Kidney (tissue), 14 donors: Measurements from ENCODE around the gene EFCAB11. TPM values are rescaled to one million over a fixed set of nuclear protein-coding genes. Genes with fewer than 3 reads are reported as not detected.

Experiments
- DNase-seq, 5 donors: peaks; one replicate each; pipeline ENCODE4 v3.0.0-alpha.2; 2013 to 2020
- FAIRE-seq: peaks from 2 replicates; lab custom pipeline; 2012; peaks lifted over from hg19 to GRCh38; lab: Jason Lieb, UNC
- H3K27ac ChIP-seq, 2 donors: one replicate each; pipeline ENCODE4 v1.7.0; 2013; ENCODE audit warnings: low read depth in 2 of 2, low read length in 2 of 2, inconsistent platforms in 1 of 2
- H3K27me3 ChIP-seq: one replicate; pipeline ENCODE4 v1.7.1; 2013; ENCODE audit warnings: low read length, inconsistent platforms; ENCODE audit not compliant: control insufficient read depth, insufficient read depth
- H3K36me3 ChIP-seq, 3 donors: one replicate each; pipeline versions ENCODE4 v1.7.0 to v1.7.1; 2013; ENCODE audit warnings: low read length in 3 of 3, control low read depth in 1 of 3, inconsistent platforms in 1 of 3; ENCODE audit not compliant: insufficient read depth in 3 of 3, control insufficient read depth in 2 of 3
- H3K4me1 ChIP-seq, 3 donors: one replicate each; pipeline versions ENCODE4 v1.7.0 to v1.7.1; 2013; ENCODE audit warnings: low read length in 3 of 3, inconsistent platforms in 1 of 3, low read depth in 1 of 3; ENCODE audit not compliant: control insufficient read depth in 2 of 3, insufficient read depth in 2 of 3
- H3K4me3 ChIP-seq, 3 donors: one replicate each; pipeline versions ENCODE4 v1.7.0 to v1.8.1; 2013; ENCODE audit warnings: low read length in 3 of 3, control low read depth in 1 of 3, inconsistent platforms in 1 of 3
- H3K9ac ChIP-seq, 3 donors: one replicate each; pipeline versions ENCODE4 v1.7.0 to v1.7.1; 2013; ENCODE audit warnings: low read length in 3 of 3, control low read depth in 1 of 3, inconsistent platforms in 1 of 3
- H3K9me3 ChIP-seq, 3 donors: one replicate each; pipeline versions ENCODE4 v1.7.0 to v1.7.1; 2013; ENCODE audit warnings: low read length in 3 of 3, control low read depth in 1 of 3, inconsistent platforms in 1 of 3; ENCODE audit not compliant: control insufficient read depth in 2 of 3, insufficient read depth in 1 of 3
- CTCF ChIP-seq: IDR thresholded peaks from 3 replicates; pipeline ENCODE4 v1.5.1; 2012; ENCODE audit warnings: mild to moderate bottlenecking, moderate library complexity, borderline replicate concordance; ENCODE audit not compliant: insufficient read depth; ENCODE audit errors: extremely low read depth
- intact Hi-C: fragments of 100-400 bp; cut with DNase I; formaldehyde crosslinking; loops from one replicate; pipeline ENCODE4 v1.11.1; 2022
- polyA plus RNA-seq: library from polyadenylated mRNA; stranded (reverse); fragments of 350-450 nt; fragmentation: Illumina TruSeq; extraction: RNeasy Lipid Tissue Mini Kit (QIAGEN cat#74804); gene quantifications from one replicate; pipeline ENCODE4 v1.2.3, GENCODE V29; 2014; ENCODE audit warnings: low read depth, low replicate concordance; ENCODE audit not compliant: insufficient read depth
- total RNA-seq: library from RNA; stranded (reverse); fragmentation: NEBNext Ultra II Directional; extraction: Animal tissue kit (Norgen Biotek cat#: 25700); gene quantifications from one replicate; pipeline ENCODE4 v1.2.1, GENCODE V29; 2021
- donor health status: control.
- donor health status: control.
- donor health status: control.
- donor health status: control.
- donor health status: control.
- donor health status: DM: yes; HTN: yes; CAD: no.
- donor health status: Normal renal cell carcinoma (clear cell type).

The EFCAB11 gene
- total and polyA plus RNA-seq, 2 donors from 2014 or later, result 8.4 to 8.9 TPM

DNA sequence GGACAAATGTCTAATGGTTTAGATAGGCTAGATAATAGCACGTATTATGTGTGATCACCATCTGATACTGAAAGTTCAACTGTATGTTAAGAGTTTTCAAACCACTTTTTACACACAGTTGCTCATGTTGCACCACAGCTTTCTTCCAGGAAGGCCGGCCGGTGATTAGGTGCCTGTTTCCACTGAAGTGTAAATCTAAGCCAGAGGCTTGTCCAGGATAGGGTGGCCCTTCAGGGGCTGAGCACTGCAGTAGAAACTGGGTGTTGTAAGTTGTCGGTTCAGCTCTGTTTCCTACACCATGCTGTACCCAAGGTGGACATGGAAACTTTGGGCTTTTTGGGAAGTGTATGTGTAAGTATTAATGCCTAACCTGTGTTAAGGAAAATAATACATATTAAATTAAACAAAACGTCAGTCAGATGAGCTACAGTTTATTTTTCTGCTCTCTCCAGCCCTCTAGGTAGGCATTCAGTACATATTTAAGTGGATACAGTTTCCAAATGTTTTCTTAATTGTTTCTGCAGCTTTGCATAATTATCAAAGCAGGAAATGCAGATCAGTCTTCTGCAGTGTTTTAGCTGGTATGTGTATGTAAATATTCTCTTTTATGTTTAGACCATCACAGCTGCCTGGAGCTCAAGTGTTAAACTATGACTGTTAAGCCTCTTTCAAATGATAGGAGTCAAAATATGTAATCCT, 32.1 kb upstream of the EFCAB11 start:
- TF ChIP-seq CTCF, result no peak
- intact Hi-C loops, result no loop called here
- H3K9ac ChIP-seq, result no peak overlapping the region
- H3K36me3 ChIP-seq, result peaks cover 6 to 16% (median 7%) of the 10 kb centered on the region in 3 donors
- H3K27ac ChIP-seq, result no peak overlapping the region
- H3K27me3 ChIP-seq, result no peaks in the 10 kb centered on the region
- FAIRE-seq (no peak), DNase-seq (no peak)
- no peaks in the 10 kb centered on the region for H3K4me1 ChIP-seq
- no peak overlapping the region for H3K4me3 ChIP-seq
- H3K9me3 ChIP-seq, result no peaks in the 10 kb centered on the region

GRCh38 chr14:89983375-89983774, 28.8 kb upstream of the EFCAB11 start:
- H3K36me3 ChIP-seq, result peaks cover 6 to 16% (median 13%) of the 10 kb centered on the region in 3 donors
- no peak for FAIRE-seq
- H3K9me3 ChIP-seq, result no peaks in the 10 kb centered on the region
- H3K27ac ChIP-seq, result no peak overlapping the region
- intact Hi-C loops, result no loop called here
- H3K4me1 ChIP-seq, result no peaks in the 10 kb centered on the region
- no peak overlapping the region for H3K4me3 ChIP-seq
- DNase-seq, result no peak
- TF ChIP-seq CTCF, result no peak
- H3K27me3 ChIP-seq, result no peaks in the 10 kb centered on the region
- no peak overlapping the region for H3K9ac ChIP-seq

GRCh38 chr14:89978656-89979055, 24.1 kb upstream of the EFCAB11 start:
- H3K4me1 ChIP-seq, result no peaks in the 10 kb centered on the region
- intact Hi-C loops, result loop anchor here (10.0 kb wide), 1 partner anchor 256 kb away; no protein-coding TSS in a partner anchor
- H3K27ac ChIP-seq, result no peak overlapping the region
- DNase-seq, result no peak
- H3K27me3 ChIP-seq, result no peaks in the 10 kb centered on the region
- peaks cover 3 to 19% (median 11%) of the 10 kb centered on the region in 3 donors for H3K36me3 ChIP-seq
- no peak for TF ChIP-seq CTCF
- no peak overlapping the region for H3K9ac ChIP-seq
- no peak overlapping the region for H3K4me3 ChIP-seq
- H3K9me3 ChIP-seq, result no peaks in the 10 kb centered on the region
- no peak for FAIRE-seq
